ENCODE data around the gene BICRAL. TPM values are rescaled to one million over a fixed set of nuclear protein-coding genes. Genes with fewer than 3 reads are reported as not detected.

BICRAL gene
- total and polyA plus RNA-seq, 2 experiments from 2014 or later = 2.5 to 5.4 TPM

GRCh38 chr6:42762950-42763349 is 18.9 kb upstream of the BICRAL start:
- Histone ChIP-seq H3K4me1 (ENCODE audit: insufficient read depth) (peaks cover 15% of the 10 kb centered on the region), H3F3A (ENCODE audit: insufficient read depth) (peaks cover 22% of the 10 kb centered on the region), H3K36me3 (ENCODE audit: low read depth) (no peaks in the 10 kb centered on the region), H3K27ac (no peak overlapping the region), H3K4me2 (ENCODE audit: unreplicated experiment) (no peak overlapping the region), H2AFZ (no peak overlapping the region), H3K9me3 (ENCODE audit: low read depth) (no peaks in the 10 kb centered on the region), H3K9ac (no peak overlapping the region), H3K4me3 (no peak overlapping the region), H3K27me3 (replicated peaks; ENCODE audit: insufficient read depth) (no peaks in the 10 kb centered on the region), H3K79me2 (ENCODE audit: insufficient read depth) (no peaks in the 10 kb centered on the region), H4K20me1 (ENCODE audit: insufficient read depth) (no peaks in the 10 kb centered on the region), H3K9me2 (ENCODE audit: insufficient read depth) (no peaks in the 10 kb centered on the region)
- in situ Hi-C loops (cut with MboI) = no loop called here
- DNase-seq = no peak
- no peak for TF ChIP-seq EZH2 (IDR thresholded peaks at IDR 0.05; ENCODE audit: insufficient read depth, poor library complexity, severe bottlenecking)
- 78 to 82% methylated on average over 3 of the region's 3 CpGs for WGBS, 2 experiments (ENCODE audit: low coverage in 1 of 2, low lambda C conversion rate in 2 of 2, missing lambda C conversion rate in 2 of 2)

GRCh38 chr6:42764911-42765648 is 16.8 kb upstream of the BICRAL start:
- H3K79me2 ChIP-seq (ENCODE audit: insufficient read depth) = no peaks in the 10 kb centered on the region
- H3K9me2 ChIP-seq (ENCODE audit: insufficient read depth) = no peaks in the 10 kb centered on the region
- no peaks in the 10 kb centered on the region for H3K36me3 ChIP-seq (ENCODE audit: low read depth)
- in situ Hi-C loops (cut with MboI) = no loop called here
- H3K27me3 ChIP-seq (replicated peaks; ENCODE audit: insufficient read depth) = no peaks in the 10 kb centered on the region
- no peak overlapping the region for H3K9ac ChIP-seq
- whole genome bisulfite sequencing, 2 experiments (ENCODE audit: low coverage in 1 of 2, low lambda C conversion rate in 2 of 2, missing lambda C conversion rate in 2 of 2) = 89 to 94% methylated on average over 9 of the region's 9 CpGs
- peaks cover 15% of the 10 kb centered on the region for H3K4me1 ChIP-seq (ENCODE audit: insufficient read depth)
- TF ChIP-seq EZH2phosphoT487 (IDR thresholded peaks at IDR 0.05; ENCODE audit: insufficient read depth, low read depth) (no peak), EZH2 (IDR thresholded peaks at IDR 0.05; ENCODE audit: insufficient read depth, poor library complexity, severe bottlenecking) (no peak)
- H3K27ac ChIP-seq = peak overlapping the region; percentile 62; the same call in 1 of the 2 replicates
- H3K4me3 ChIP-seq = no peak overlapping the region
- peak overlapping the region; percentile 51 for H3K4me2 ChIP-seq (ENCODE audit: unreplicated experiment)
- H3F3A ChIP-seq (ENCODE audit: insufficient read depth) = peaks cover 22% of the 10 kb centered on the region
- DNase-seq = no peak
- H2AFZ ChIP-seq = no peak overlapping the region
- H4K20me1 ChIP-seq (ENCODE audit: insufficient read depth) = no peaks in the 10 kb centered on the region
- no peaks in the 10 kb centered on the region for H3K9me3 ChIP-seq (ENCODE audit: low read depth)

- in situ Hi-C loops (cut with MboI) = no loop called here
- H3F3A ChIP-seq (ENCODE audit: insufficient read depth) = peaks cover 22% of the 10 kb centered on the region
- no peak overlapping the region; the same call in 1 of the 2 replicates for H2AFZ ChIP-seq
- H3K9ac ChIP-seq = peak overlapping the region; percentile 2; the same call in 1 of the 2 replicates
- peak overlapping the region; percentile 62 for H3K27ac ChIP-seq
- peaks cover 15% of the 10 kb centered on the region for H3K4me1 ChIP-seq (ENCODE audit: insufficient read depth)
- H3K27me3 ChIP-seq (replicated peaks; ENCODE audit: insufficient read depth) = no peaks in the 10 kb centered on the region
- WGBS, 2 experiments (ENCODE audit: low coverage in 1 of 2, low lambda C conversion rate in 2 of 2, missing lambda C conversion rate in 2 of 2) = 46 to 48% methylated on average over 5 of the region's 5 CpGs
- H3K4me2 ChIP-seq (ENCODE audit: unreplicated experiment) = peak overlapping the region; percentile 51
- H3K79me2 ChIP-seq (ENCODE audit: insufficient read depth) = no peaks in the 10 kb centered on the region
- H4K20me1 ChIP-seq (ENCODE audit: insufficient read depth) = no peaks in the 10 kb centered on the region
- no peaks in the 10 kb centered on the region for H3K9me3 ChIP-seq (ENCODE audit: low read depth)
- TF ChIP-seq EZH2 (IDR thresholded peaks at IDR 0.05; ENCODE audit: insufficient read depth, poor library complexity, severe bottlenecking) (no peak), EZH2phosphoT487 (IDR thresholded peaks at IDR 0.05; ENCODE audit: insufficient read depth, low read depth) (no peak)
- DNase-seq = peak; percentile 88
- H3K4me3 ChIP-seq = 0 out of 2 replicates have a peak overlapping the region, but pooled peaks have one; percentile 15
- H3K36me3 ChIP-seq (ENCODE audit: low read depth) = no peaks in the 10 kb centered on the region
- no peaks in the 10 kb centered on the region for H3K9me2 ChIP-seq (ENCODE audit: insufficient read depth)
Observed at GRCh38 chr6:42766163-42766670, 15.6 kb upstream of the BICRAL start.

GRCh38 chr6:42769051-42769450 is 12.8 kb upstream of the BICRAL start:
- H3K9ac ChIP-seq = no peak overlapping the region
- H3K4me2 ChIP-seq (ENCODE audit: unreplicated experiment) = no peak overlapping the region
- no peak overlapping the region for H3K4me3 ChIP-seq
- in situ Hi-C loops (cut with MboI) = no loop called here
- no peaks in the 10 kb centered on the region for H3K9me3 ChIP-seq (ENCODE audit: low read depth)
- H3F3A ChIP-seq (ENCODE audit: insufficient read depth) = peaks cover 22% of the 10 kb centered on the region
- H3K9me2 ChIP-seq (ENCODE audit: insufficient read depth) = no peaks in the 10 kb centered on the region
- whole genome bisulfite sequencing, 2 experiments (ENCODE audit: low coverage in 1 of 2, low lambda C conversion rate in 2 of 2, missing lambda C conversion rate in 2 of 2) = 93 to 96% methylated on average over 4 of the region's 4 CpGs
- H3K36me3 ChIP-seq (ENCODE audit: low read depth) = no peaks in the 10 kb centered on the region
- H2AFZ ChIP-seq = no peak overlapping the region
- TF ChIP-seq EZH2phosphoT487 (IDR thresholded peaks at IDR 0.05; ENCODE audit: insufficient read depth, low read depth) (no peak), EZH2 (IDR thresholded peaks at IDR 0.05; ENCODE audit: insufficient read depth, poor library complexity, severe bottlenecking) (no peak)
- H3K27me3 ChIP-seq (replicated peaks; ENCODE audit: insufficient read depth) = no peaks in the 10 kb centered on the region
- H3K79me2 ChIP-seq (ENCODE audit: insufficient read depth) = no peaks in the 10 kb centered on the region
- no peaks in the 10 kb centered on the region for H4K20me1 ChIP-seq (ENCODE audit: insufficient read depth)
- H3K4me1 ChIP-seq (ENCODE audit: insufficient read depth) = peaks cover 15% of the 10 kb centered on the region
- DNase-seq = no peak
- H3K27ac ChIP-seq = no peak overlapping the region
